K562 (cell line): ENCODE results near the gene SH3TC1. TPM values are rescaled to one million over a fixed set of nuclear protein-coding genes. Genes with fewer than 3 reads are reported as not detected.

ENCODE experiments used
- BRF1 ChIP-seq: IDR thresholded peaks from 3 replicates; pipeline ENCODE4 v1.6.1; 2011; ENCODE audit warnings: borderline replicate concordance, mild to moderate bottlenecking; ENCODE audit not compliant: insufficient read length; ENCODE audit errors: extremely low read depth
- CHCHD3 ChIP-seq: fragments of 250-450 bp; sonication (Bioruptor Pico); IDR thresholded peaks from 2 replicates; pipeline ENCODE4 v2.1.2; 2022; ENCODE audit warnings: mild to moderate bottlenecking
- E2F4 ChIP-seq: sonication (generic); formaldehyde crosslinking; IDR thresholded peaks from 2 replicates; pipeline ENCODE4 v1.8.0; 2022; ENCODE audit warnings: mild to moderate bottlenecking, low read depth, missing genetic modification reagents
- HDAC2 ChIP-seq: fragments of 450-650 bp; IDR thresholded peaks from 2 replicates; pipeline ENCODE4 v1.6.1; 2016; ENCODE audit warnings: mild to moderate bottlenecking
- KAT8 ChIP-seq: fragments of 450-650 bp; IDR thresholded peaks from 2 replicates; pipeline ENCODE4 v1.6.1; 2016; ENCODE audit warnings: low read depth, mild to moderate bottlenecking
- L3MBTL2 ChIP-seq: fragments of 450-650 bp; IDR thresholded peaks from 2 replicates; pipeline ENCODE4 v1.6.1; 2016; ENCODE audit warnings: mild to moderate bottlenecking, moderate library complexity
- MAZ ChIP-seq, 2 experiments: fragments of 450-650 bp in 1 of 2; sonication (generic) in 1 of 2; formaldehyde crosslinking; IDR thresholded peaks in 1 of 2; conservative IDR thresholded peaks in 1 of 2; 2 replicates each; pipeline versions ENCODE4 v1.4.0 to v1.5.0; 2020; ENCODE audit warnings: mild to moderate bottlenecking in 1 of 2, missing genetic modification reagents in 1 of 2
- MCM2 ChIP-seq: fragments of 450-650 bp; IDR thresholded peaks from 2 replicates; pipeline ENCODE4 v1.6.1; 2017; ENCODE audit warnings: low read depth, mild to moderate bottlenecking
- NFIC ChIP-seq: fragments of 450-650 bp; IDR thresholded peaks from 2 replicates; pipeline ENCODE4 v1.6.1; 2017; ENCODE audit warnings: mild to moderate bottlenecking, inconsistent platforms
- POLR3A ChIP-seq: IDR thresholded peaks from 2 replicates; pipeline ENCODE4 v1.6.1; 2011; ENCODE audit warnings: borderline replicate concordance, mild to moderate bottlenecking, moderate library complexity; ENCODE audit not compliant: insufficient read length, insufficient read depth; ENCODE audit errors: extremely low read depth
- RB1 ChIP-seq: fragments of 450-650 bp; IDR thresholded peaks from 2 replicates; pipeline ENCODE4 v1.6.1; 2017; ENCODE audit warnings: low read depth, mild to moderate bottlenecking
- RBM34 ChIP-seq: fragments of 200-400 bp; formaldehyde crosslinking; IDR thresholded peaks from 2 replicates; pipeline ENCODE4 v1.6.1; 2018; ENCODE audit warnings: low read length, borderline replicate concordance; ENCODE audit not compliant: insufficient read depth
- RERE ChIP-seq: sonication (generic); formaldehyde crosslinking; IDR thresholded peaks from 2 replicates; pipeline ENCODE4 v1.8.0; 2023; ENCODE audit warnings: missing genetic modification reagents, mild to moderate bottlenecking, borderline replicate concordance
- RFX7 ChIP-seq: fragments of 250-450 bp; sonication (Bioruptor Pico); IDR thresholded peaks from 2 replicates; pipeline ENCODE4 v1.5.1; 2021; ENCODE audit warnings: mild to moderate bottlenecking
- SLC30A9 ChIP-seq: fragments of 250-450 bp; sonication (Bioruptor Pico); IDR thresholded peaks from 2 replicates; pipeline ENCODE4 v1.8.0; 2022; ENCODE audit warnings: mild to moderate bottlenecking, moderate library complexity
- TCF7 ChIP-seq: sonication (generic); IDR thresholded peaks from 2 replicates; pipeline ENCODE4 v1.6.1; 2016; ENCODE audit warnings: antibody characterized with exemption, borderline replicate concordance
- TEAD1 ChIP-seq, 2 experiments: fragments of 450-650 bp in 1 of 2; sonication (generic) in 1 of 2; formaldehyde crosslinking; IDR thresholded peaks; 2 replicates each; pipeline versions ENCODE4 v1.4.0 to v1.8.0; 2020 to 2022; ENCODE audit warnings: mild to moderate bottlenecking in 2 of 2, missing genetic modification reagents in 1 of 2
- THRB ChIP-seq: fragments of 450-650 bp; formaldehyde crosslinking; conservative IDR thresholded peaks from 2 replicates; pipeline ENCODE4 v1.4.0; 2022; ENCODE audit warnings: mild to moderate bottlenecking, missing genetic modification characterization
- TSC22D4 ChIP-seq: fragments of 450-650 bp; IDR thresholded peaks from 2 replicates; pipeline ENCODE4 v1.6.1; 2016; ENCODE audit warnings: missing genetic modification characterization, missing biosample characterization, control low read depth
- YBX1 ChIP-seq: fragments of 450-650 bp; IDR thresholded peaks from 2 replicates; pipeline ENCODE4 v1.7.1; 2016; ENCODE audit warnings: mild to moderate bottlenecking
- ZNF143 ChIP-seq: sonication (generic); formaldehyde crosslinking; IDR thresholded peaks from 2 replicates; pipeline ENCODE4 v1.9.0; 2022; ENCODE audit warnings: mild to moderate bottlenecking, missing genetic modification reagents
- polyA plus RNA-seq, 8 experiments: library from polyadenylated mRNA; depleted of rRNA in 4 of 8; stranded (reverse) in 5 of 8; unstranded in 3 of 8; fragments of >200 nt; fragmentation: Nextera tagmentation in 2 of 8; fragmentation: Illumina TruSeq in 1 of 8; extraction: Ambion mirVana in 2 of 8; extraction: Trizol in 1 of 8; gene quantifications; 2 replicates each; pipeline versions ENCODE4 v1.2.1 to v1.2.3, GENCODE V29; 2011 to 2014; ENCODE audit warnings: inconsistent platforms in 1 of 8, missing spikeins in 1 of 8
- total RNA-seq, 7 experiments: library from RNA; depleted of rRNA in 6 of 7; stranded (reverse); fragments of >200 nt in 6 of 7; fragmentation: Illumina TruSeq in 2 of 7; extraction: Trizol in 2 of 7; gene quantifications; 2 replicates each; pipeline versions ENCODE4 v1.2.1 to v1.2.3, GENCODE V29; 2011 to 2021; ENCODE audit warnings: low replicate concordance in 1 of 7

SH3TC1 gene
- total and polyA plus RNA-seq, 9 of the 15 experiments (the other 6 are each of a cell fraction or from before 2014, with no cell fraction given): 0.04 to 2.1 (median 0.48) TPM; not detected in 1

GRCh38 chr4:8158710-8159536 is 40.2 kb upstream of the SH3TC1 start, which contains the start of gene ABLIM2 (continued):
- TF ChIP-seq TEAD1 (CRISPR knock-in tag; IDR thresholded peaks at IDR 0.05) (no peak), ZNF143 (CRISPR knock-in tag) (peak; percentile 93), BRF1 (no peak), RB1 (peak; percentile 47; the same call in 1 of the 2 replicates), E2F4 (no peak), CHCHD3 (CRISPR knock-in tag) (no peak), TSC22D4 (tag) (no peak), YBX1 (no peak), NFIC (no peak), SLC30A9 (CRISPR knock-in tag) (no peak), L3MBTL2 (peak; percentile 60; the same call in 1 of the 2 replicates), MCM2 (no peak), RFX7 (CRISPR knock-in tag) (no peak), MAZ (CRISPR knock-in tag; conservative IDR thresholded peaks at IDR 0.05 in 1 of 2, IDR thresholded peaks at IDR 0.05 in 1 of 2) (peak; percentile 87 to 92), HDAC2 (no peak), TCF7 (no peak), THRB (CRISPR knock-in tag) (no peak), KAT8 (no peak), RBM34 (no peak), RERE (CRISPR knock-in tag) (no peak), POLR3A (no peak)
